HL-60 (cell line): ENCODE data around the gene ZFAND4.

Experiments
- CTCF ChIP-seq: IDR thresholded peaks from one replicate; pipeline ENCODE4 v1.5.1; 2011; ENCODE audit warnings: low read length, control low read depth, inconsistent platforms; ENCODE audit not compliant: insufficient read depth
- REST ChIP-seq: IDR thresholded peaks from 2 replicates; pipeline ENCODE4 v1.6.1; 2012; ENCODE audit warnings: low read depth; ENCODE audit not compliant: insufficient replicate concordance

- TF ChIP-seq CTCF (no peak), REST (no peak)
Observed at GRCh38 chr10:45581216-45581549, 91.4 kb downstream of the ZFAND4 start.
